ENCODE results near the gene RPL10A. TPM values are rescaled to one million over a fixed set of nuclear protein-coding genes. Genes with fewer than 3 reads are reported as not detected.

Gene RPL10A
- total RNA-seq = 1,533 and 1,722 TPM in 2 replicates

DNA sequence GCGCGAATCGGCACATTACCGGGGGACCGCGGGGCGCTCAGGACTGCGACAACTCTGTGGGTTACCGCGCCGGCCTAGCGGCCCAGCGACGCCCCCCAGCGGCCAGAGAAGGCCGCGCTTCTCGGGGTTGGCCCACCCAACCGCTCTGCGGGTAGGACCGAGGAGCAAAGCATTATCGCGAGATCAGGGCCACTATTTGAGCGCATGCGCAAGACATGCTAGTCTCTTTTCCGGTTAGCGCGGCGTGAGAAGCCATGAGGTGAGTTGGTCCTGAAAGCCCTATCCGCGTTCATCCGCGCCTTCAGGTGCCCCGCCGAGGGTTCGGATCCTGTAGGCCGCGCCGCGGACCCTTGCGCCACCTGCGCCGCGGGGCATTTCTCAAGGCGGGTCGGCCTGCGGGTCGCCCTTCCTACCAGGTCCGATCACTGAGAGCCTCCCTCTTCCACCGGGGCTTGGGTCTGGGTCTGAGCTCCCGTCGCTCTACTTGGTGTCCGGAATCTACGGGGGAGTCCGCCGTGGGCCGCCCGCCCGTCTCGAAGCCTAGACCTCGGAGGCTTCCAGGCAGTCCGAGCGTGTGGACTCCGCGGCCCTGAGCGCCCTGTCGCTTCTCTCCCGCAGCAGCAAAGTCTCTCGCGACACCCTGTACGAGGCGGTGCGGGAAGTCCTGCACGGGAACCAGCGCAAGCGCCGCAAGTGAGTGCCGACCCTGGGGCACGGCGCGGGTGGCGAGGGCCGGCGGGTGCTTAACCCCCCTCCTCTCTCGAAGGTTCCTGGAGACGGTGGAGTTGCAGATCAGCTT, at the start of gene RPL10A:
RPL10A (plus strand) TSS at position 221 of the 799 bp plus-strand sequence; CDS start at position 255, 34 bp downstream.

DNA sequence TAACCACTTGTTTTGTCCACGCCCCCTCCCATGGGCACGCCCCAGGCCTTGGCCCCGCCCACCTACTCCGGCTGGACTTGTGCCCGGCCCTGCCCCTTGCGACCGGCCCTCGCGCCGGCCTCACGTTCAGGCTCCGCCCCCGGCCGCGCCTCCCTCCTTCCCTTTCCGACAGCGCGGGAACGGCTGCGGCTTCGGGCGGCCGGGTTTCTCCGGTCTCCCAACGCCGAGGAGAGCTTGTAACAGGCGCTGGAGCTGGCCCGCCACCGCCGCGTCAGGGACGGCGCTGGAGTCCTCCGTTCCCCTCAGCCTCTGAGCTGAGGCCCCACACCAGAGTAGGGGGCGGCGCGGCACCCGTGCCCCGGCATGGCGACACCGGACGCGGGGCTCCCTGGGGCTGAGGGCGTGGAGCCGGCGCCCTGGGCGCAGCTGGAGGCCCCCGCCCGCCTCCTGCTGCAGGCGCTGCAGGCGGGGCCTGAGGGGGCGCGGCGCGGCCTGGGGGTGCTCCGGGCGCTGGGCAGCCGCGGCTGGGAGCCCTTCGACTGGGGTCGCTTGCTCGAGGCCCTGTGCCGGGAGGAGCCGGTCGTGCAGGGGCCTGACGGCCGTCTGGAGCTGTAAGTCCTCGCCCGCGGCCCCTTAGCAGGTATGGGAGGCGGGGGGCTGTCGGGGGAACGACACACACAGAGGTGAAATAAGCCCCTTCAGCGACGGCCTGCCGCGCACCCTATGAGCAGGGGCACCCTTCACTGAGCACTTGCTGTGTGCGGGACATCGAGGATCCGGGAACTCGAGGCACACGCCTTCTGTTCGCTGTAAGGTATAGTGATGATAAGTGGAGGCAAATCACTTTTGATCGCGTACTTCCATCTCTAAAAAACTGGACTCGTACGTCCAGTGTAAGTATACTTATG, 15.8 kb upstream of the RPL10A start, which contains the start of gene FANCE:
FANCE (plus strand) TSS at position 156 of the 908 bp plus-strand sequence; CDS start at position 364, 208 bp downstream.

DNA sequence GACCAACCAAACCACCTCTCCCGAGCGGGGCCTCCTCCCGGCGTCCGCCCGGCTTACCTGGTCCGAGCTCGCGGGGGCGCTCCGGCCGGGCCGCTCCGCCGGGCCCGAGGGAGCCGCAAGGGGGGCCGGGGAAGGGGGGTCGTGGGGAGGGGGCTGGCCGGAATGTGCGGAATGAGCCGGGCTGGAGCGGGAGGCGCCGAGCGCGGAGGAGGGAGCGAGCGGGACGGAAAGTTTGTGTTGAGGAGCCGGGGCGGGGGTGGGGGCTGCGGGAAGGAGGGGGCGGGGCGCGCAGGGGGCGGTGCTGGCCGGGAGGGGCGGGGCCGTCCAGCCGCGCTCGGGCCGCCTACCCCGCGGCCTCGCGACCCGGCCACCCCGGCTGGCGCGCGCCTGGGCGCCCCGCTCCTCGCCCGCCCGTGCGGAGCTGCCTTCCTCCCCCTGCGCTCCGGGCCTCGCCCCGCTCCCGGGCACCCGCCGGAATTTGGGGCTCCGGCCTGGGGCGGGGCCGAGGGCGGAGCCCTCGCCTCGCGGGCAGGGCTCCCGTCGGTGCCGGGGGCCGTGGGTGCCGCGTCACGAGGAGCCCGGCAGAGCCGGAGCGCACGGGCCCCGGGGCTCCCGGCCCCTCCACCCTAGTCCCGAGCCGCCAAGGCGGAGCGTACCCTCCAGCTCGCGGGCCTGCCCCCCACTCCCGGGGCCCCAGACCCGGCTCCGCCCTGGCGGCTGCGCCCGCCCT, 28.8 kb downstream of the RPL10A start, which contains the start of gene TEAD3:
TEAD3 (minus strand) TSS at position 239 of the 730 bp plus-strand sequence.

DNA sequence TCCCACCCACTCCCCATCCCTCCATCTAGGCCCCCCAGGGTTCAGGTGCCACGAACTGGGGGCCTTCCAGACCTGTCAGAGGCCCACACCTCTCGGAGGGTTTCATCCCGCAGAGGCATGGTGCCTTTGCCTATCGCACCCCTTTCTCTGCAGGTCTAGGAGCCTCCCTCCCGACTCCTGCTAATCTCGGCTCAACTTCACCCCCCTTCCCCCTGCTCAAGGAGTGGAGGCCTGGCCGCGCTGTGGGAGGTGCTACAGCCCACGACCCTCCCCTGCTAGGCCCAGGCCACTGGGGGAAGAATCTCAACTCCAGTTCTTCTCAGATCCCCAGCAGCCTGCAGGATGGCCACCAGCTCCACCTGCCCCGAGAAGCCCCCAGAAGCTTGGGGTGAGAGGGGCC, 44.5 kb downstream of the RPL10A start, which contains the start of gene TULP1:
TULP1 (minus strand) TSS at position 157 of the 400 bp plus-strand sequence; CDS start at position 119, 38 bp downstream.

Other genes starting within 250 kb of the RPL10A start
- gene ZNF76, start 208.7 kb upstream of the RPL10A start, total RNA-seq = 10.6 and 18.8 TPM in 2 replicates
- 0.44 and 0.50 TPM in 2 replicates for gene DEF6, start 170.6 kb upstream of the RPL10A start, total RNA-seq
- 9.9 and 13.0 TPM in 2 replicates for gene PPARD, start 125.8 kb upstream of the RPL10A start, total RNA-seq
- 2.3 and 3.1 TPM in 2 replicates for gene FANCE, start 16.1 kb upstream of the RPL10A start, total RNA-seq
- gene TEAD3, start 28.7 kb downstream of the RPL10A start, total RNA-seq = 11.6 and 12.7 TPM in 2 replicates
- gene TULP1, start 44.5 kb downstream of the RPL10A start, total RNA-seq = not detected in 2 replicates
- 224 and 237 TPM in 2 replicates for gene FKBP5, start 220.5 kb downstream of the RPL10A start, total RNA-seq

Measured in cardiac ventricle fibroblast (primary cell).